Keratinocyte (primary cell): ENCODE results near the gene ROR1. TPM values are rescaled to one million over a fixed set of nuclear protein-coding genes. Genes with fewer than 3 reads are reported as not detected.

ENCODE experiments used
- DNase-seq: peaks from one replicate; pipeline ENCODE4 v3.0.0-alpha.2; 2011; ENCODE audit warnings: low read depth, missing footprints, low spot score
- FAIRE-seq: peaks from 2 replicates; lab custom pipeline; 2011; peaks lifted over from hg19 to GRCh38; lab: Jason Lieb, UNC
- H2AFZ ChIP-seq: 2 replicates; pipeline ENCODE4 v1.6.0; 2012; ENCODE audit warnings: low read length, control low read depth, inconsistent platforms; ENCODE audit not compliant: control insufficient read depth
- H3K27ac ChIP-seq: 2 replicates; pipeline ENCODE4 v1.5.1; 2011; ENCODE audit warnings: low read length; ENCODE audit not compliant: control insufficient read depth, insufficient read depth
- H3K27me3 ChIP-seq: 3 replicates; pipeline ENCODE4 v1.6.0; 2011; ENCODE audit warnings: low read length; ENCODE audit not compliant: control insufficient read depth, insufficient read depth; ENCODE audit errors: extremely low read depth
- H3K36me3 ChIP-seq, 2 experiments: 2 replicates in 1 of 2; 3 replicates in 1 of 2; pipeline ENCODE4 v1.5.1; 2011; ENCODE audit warnings: low read length in 2 of 2, mild to moderate bottlenecking in 1 of 2; ENCODE audit not compliant: control insufficient read depth in 2 of 2, insufficient read depth in 2 of 2; ENCODE audit errors: extremely low read depth in 1 of 2
- H3K4me1 ChIP-seq: 3 replicates; pipeline ENCODE4 v1.5.1; 2011; ENCODE audit warnings: low read length; ENCODE audit not compliant: control insufficient read depth, insufficient read depth; ENCODE audit errors: extremely low read depth
- H3K4me2 ChIP-seq: 3 replicates; pipeline ENCODE4 v1.6.0; 2011; ENCODE audit warnings: low read depth, low read length; ENCODE audit not compliant: control insufficient read depth, insufficient read depth; ENCODE audit errors: extremely low read depth
- H3K4me3 ChIP-seq, 3 experiments: fragments of 200-600 bp in 1 of 3; sonication (generic) in 1 of 3; 2 replicates in 2 of 3; 3 replicates in 1 of 3; pipeline ENCODE4 v1.5.1; 2011 to 2016; ENCODE audit warnings: low read length in 3 of 3, mild to moderate bottlenecking in 3 of 3, control low read depth in 2 of 3, inconsistent platforms in 1 of 3, low read depth in 1 of 3, mixed read lengths in 1 of 3, mixed run types in 1 of 3, moderate library complexity in 1 of 3; ENCODE audit not compliant: control insufficient read depth in 2 of 3, insufficient read depth in 2 of 3; ENCODE audit errors: extremely low read depth in 1 of 3
- H3K79me2 ChIP-seq: 2 replicates; pipeline ENCODE4 v1.6.0; 2012; ENCODE audit warnings: low read length; ENCODE audit not compliant: control insufficient read depth, insufficient read depth
- H3K9ac ChIP-seq: 3 replicates; pipeline ENCODE4 v1.6.0; 2011; ENCODE audit warnings: low read length; ENCODE audit not compliant: control insufficient read depth, insufficient read depth; ENCODE audit errors: extremely low read depth
- H3K9me1 ChIP-seq: 3 replicates; pipeline ENCODE4 v1.6.0; 2011; ENCODE audit warnings: low read length; ENCODE audit not compliant: control insufficient read depth, insufficient read depth; ENCODE audit errors: extremely low read depth
- H3K9me3 ChIP-seq: 2 replicates; pipeline ENCODE4 v1.5.1; 2012; ENCODE audit warnings: low read depth, low read length; ENCODE audit not compliant: control insufficient read depth
- H4K20me1 ChIP-seq: 3 replicates; pipeline ENCODE4 v1.6.0; 2011; ENCODE audit warnings: low read length; ENCODE audit not compliant: control insufficient read depth, insufficient read depth; ENCODE audit errors: extremely low read depth
- CTCF ChIP-seq, 3 experiments: IDR thresholded peaks in 1 of 3; conservative IDR thresholded peaks in 1 of 3; optimal IDR thresholded peaks in 1 of 3; 2 replicates in 2 of 3; 3 replicates in 1 of 3; pipeline versions ENCODE3 to v1.5.1; 2011; ENCODE audit warnings: low read length in 3 of 3, mild to moderate bottlenecking in 3 of 3, moderate library complexity in 2 of 3, control low read depth in 1 of 3, inconsistent platforms in 1 of 3; ENCODE audit not compliant: insufficient read depth in 2 of 3; ENCODE audit errors: extremely low read depth in 1 of 3
- EZH2 ChIP-seq: IDR thresholded peaks from one replicate; pipeline ENCODE4 v1.6.1; 2012; ENCODE audit warnings: inconsistent platforms, mild to moderate bottlenecking, low read length, moderate library complexity
- dilution Hi-C: fragments of 300-500 bp; cut with MboI; formaldehyde crosslinking; loops from one replicate; pipeline ENCODE4 v1.7.0; 2020; ENCODE audit warnings: low sequenced_read_pairs; ENCODE audit not compliant: extremely low pct_ligation_motif_present
- polyA plus RNA-seq, 5 experiments: library from polyadenylated mRNA; depleted of rRNA in 3 of 5; stranded (reverse) in 3 of 5; stranded (forward) in 1 of 5; unstranded in 1 of 5; fragments of >200 nt; gene quantifications; 1 replicate in 1 of 5; 2 replicates in 3 of 5; 3 replicates in 1 of 5; pipeline versions ENCODE4 v1.2.1 to v1.2.3, GENCODE V29; 2011 to 2012; ENCODE audit warnings: missing spikeins in 2 of 5, low read depth in 1 of 5, low replicate concordance in 1 of 5

Gene ROR1
- polyA plus RNA-seq, 1 donor (not counting 4 experiments of a cell fraction or from before 2014, with no cell fraction given), result 9.2 TPM

GRCh38 chr1:63730211-63730610 is 43.6 kb upstream of the ROR1 start:
- Histone ChIP-seq H3K4me3 (no peak overlapping the region), H3K4me1 (peaks cover 19% of the 10 kb centered on the region), H3K27me3 (no peaks in the 10 kb centered on the region), H3K9me1 (no peaks in the 10 kb centered on the region), H3K4me2 (no peak overlapping the region), H3K36me3 (no peaks in the 10 kb centered on the region), H3K9me3 (no peaks in the 10 kb centered on the region), H3K27ac (peak overlapping the region; percentile 12), H2AFZ (no peak overlapping the region), H4K20me1 (no peaks in the 10 kb centered on the region), H3K79me2 (no peaks in the 10 kb centered on the region), H3K9ac (no peak overlapping the region)
- FAIRE-seq, result no peak
- dilution Hi-C loops, result no loop called here
- TF ChIP-seq CTCF (optimal IDR thresholded peaks at IDR 0.05 in 1 of 3, IDR thresholded peaks at IDR 0.05 in 1 of 3, conservative IDR thresholded peaks at IDR 0.05 in 1 of 3; ENCODE audit: extremely low read depth in 1 of 3, insufficient read depth in 2 of 3, low read length in 3 of 3), result no peak
- no peak for TF ChIP-seq EZH2
- no peak for DNase-seq

GRCh38 chr1:63731117-63732043 is 42.4 kb upstream of the ROR1 start:
- Histone ChIP-seq H3K4me1 (peaks cover 19% of the 10 kb centered on the region), H3K9me1 (no peaks in the 10 kb centered on the region), H3K9ac (peak overlapping the region; percentile 68), H3K27me3 (no peaks in the 10 kb centered on the region), H3K36me3 (no peaks in the 10 kb centered on the region), H3K27ac (peak overlapping the region; percentile 92), H3K4me3 (peak overlapping the region in 2 of 3 experiments; percentile 38 to 42), H2AFZ (peak overlapping the region; percentile 71), H3K79me2 (no peaks in the 10 kb centered on the region), H3K4me2 (peak overlapping the region; percentile 76), H4K20me1 (no peaks in the 10 kb centered on the region), H3K9me3 (peaks cover 2% of the 10 kb centered on the region)
- dilution Hi-C loops, result no loop called here
- FAIRE-seq (peak; percentile 99), DNase-seq (peak; percentile 82)
- TF ChIP-seq CTCF (optimal IDR thresholded peaks at IDR 0.05 in 1 of 3, IDR thresholded peaks at IDR 0.05 in 1 of 3, conservative IDR thresholded peaks at IDR 0.05 in 1 of 3; ENCODE audit: extremely low read depth in 1 of 3, insufficient read depth in 2 of 3, low read length in 3 of 3), result no peak
- no peak for TF ChIP-seq EZH2
